HCT116 (cell line): Measurements from ENCODE around the gene MBD5. TPM values are rescaled to one million over a fixed set of nuclear protein-coding genes. Genes with fewer than 3 reads are reported as not detected.

Experiments
- ATAC-seq: fragments of 200-7000 bp; cut with Tn5 transposase; 2 replicates; pipeline ENCODE4 v1.9.1; 2020; ENCODE audit warnings: mild to moderate bottlenecking, moderate library complexity
- BruUV-seq: library from RNA; stranded (reverse); fragments of 400-500 nt; replicated peaks from 2 replicates; lab custom pipeline; 2021; lab: Mats Ljungman, UMichigan
- CTCF ChIA-PET: fragments of 300-600 bp; sonication (Branson Sonifier 250); formaldehyde crosslinking; loops from one replicate; lab custom pipeline; 2021; ENCODE audit warnings: antibody characterized with exemption; lab: Charles Lee
- POLR2A ChIA-PET: fragments of 300-600, 350-600 bp; sonication (Branson Sonifier 250); formaldehyde crosslinking; loops from one replicate; lab custom pipeline; 2021; ENCODE audit warnings: antibody characterized with exemption; lab: Charles Lee
- RAD21 ChIA-PET, 2 experiments: fragments of 300-600 bp; sonication (Branson Sonifier 250); formaldehyde crosslinking; loops; one replicate each; lab custom pipeline; 2023; ENCODE audit warnings: low total read pairs in 2 of 2; ENCODE audit not compliant: uncharacterized antibody in 2 of 2, unreplicated experiment in 2 of 2, low non-redundant PET in 1 of 2; lab: Charles Lee
- DNase-seq: peaks from one replicate; pipeline ENCODE4 v3.0.0-alpha.2; 2010; ENCODE audit warnings: low read depth, low spot score
- H2AFZ ChIP-seq: fragments of 200-600 bp; shearing (Covaris generic), sonication (generic); 2 replicates; pipeline ENCODE4 v1.6.1; 2017; ENCODE audit warnings: low read depth, mixed run types, mixed read lengths, antibody characterized with exemption, low read length; ENCODE audit not compliant: poor library complexity, severe bottlenecking
- H3K27ac ChIP-seq: 2 replicates; pipeline ENCODE4 v1.5.1; 2012; ENCODE audit warnings: low read depth, low read length
- H3K27me3 ChIP-seq: fragments of 200-600 bp; sonication (generic); 2 replicates; pipeline ENCODE4 v1.6.1; 2016; ENCODE audit warnings: mixed run types, low read length, mixed read lengths; ENCODE audit not compliant: insufficient read depth
- H3K36me3 ChIP-seq, 2 experiments: fragments of 200-500 bp in 1 of 2; fragments of 200-600 bp in 1 of 2; sonication (Bioruptor generic) in 1 of 2; sonication (generic) in 1 of 2; 2 replicates each; pipeline versions ENCODE4 v1.5.1 to v1.6.1; 2014 to 2016; ENCODE audit warnings: low read length in 2 of 2, inconsistent platforms in 1 of 2, mixed read lengths in 1 of 2, mixed run types in 1 of 2; ENCODE audit not compliant: insufficient read depth in 2 of 2, control insufficient read depth in 1 of 2
- H3K4me1 ChIP-seq, 2 experiments: fragments of 200-600 bp in 1 of 2; sonication (generic) in 1 of 2; 2 replicates each; pipeline versions ENCODE4 v1.5.1 to v1.6.1; 2012 to 2017; ENCODE audit warnings: low read length in 2 of 2, inconsistent platforms in 1 of 2, mild to moderate bottlenecking in 1 of 2, mixed read lengths in 1 of 2, mixed run types in 1 of 2, moderate library complexity in 1 of 2; ENCODE audit not compliant: insufficient read depth in 2 of 2, control insufficient read depth in 1 of 2
- H3K4me2 ChIP-seq: fragments of 200-600 bp; sonication (generic); 2 replicates; pipeline ENCODE4 v1.6.1; 2017; ENCODE audit warnings: mixed run types, low read length, mixed read lengths
- H3K4me3 ChIP-seq, 2 experiments: fragments of 200-600 bp in 1 of 2; sonication (generic) in 1 of 2; replicated peaks in 1 of 2; 2 replicates each; pipeline ENCODE4 v1.5.1; 2011 to 2016; ENCODE audit warnings: low read length in 2 of 2, control low read depth in 1 of 2, low read depth in 1 of 2, mild to moderate bottlenecking in 1 of 2, mixed read lengths in 1 of 2, mixed run types in 1 of 2
- H3K79me2 ChIP-seq: fragments of 200-600 bp; sonication (generic); 2 replicates; pipeline ENCODE4 v1.6.1; 2017; ENCODE audit warnings: mild to moderate bottlenecking, mixed run types, low read length, moderate library complexity, mixed read lengths; ENCODE audit not compliant: insufficient read depth
- H3K9ac ChIP-seq: fragments of 200-600 bp; sonication (generic); 2 replicates; pipeline ENCODE4 v1.6.1; 2016; ENCODE audit warnings: low read length, mixed read lengths
- H3K9me2 ChIP-seq: fragments of 200-600 bp; sonication (generic), shearing (Covaris generic); 2 replicates; pipeline ENCODE4 v1.6.1; 2017; ENCODE audit warnings: mixed run types, mild to moderate bottlenecking, moderate library complexity; ENCODE audit not compliant: insufficient read depth
- H3K9me3 ChIP-seq, 2 experiments: fragments of 200-500 bp in 1 of 2; fragments of 200-600 bp in 1 of 2; sonication (Bioruptor generic) in 1 of 2; sonication (generic) in 1 of 2; 2 replicates each; pipeline ENCODE4 v1.6.1; 2014 to 2017; ENCODE audit warnings: low read length in 2 of 2, mixed read lengths in 2 of 2, inconsistent platforms in 1 of 2, low read depth in 1 of 2, mild to moderate bottlenecking in 1 of 2, mixed run types in 1 of 2, moderate library complexity in 1 of 2; ENCODE audit not compliant: control insufficient read depth in 1 of 2, insufficient read depth in 1 of 2
- H4K20me1 ChIP-seq: fragments of 200-600 bp; sonication (generic), shearing (Covaris generic); 2 replicates; pipeline ENCODE4 v1.6.1; 2017; ENCODE audit warnings: mixed run types, mild to moderate bottlenecking, moderate library complexity; ENCODE audit not compliant: insufficient read depth
- CEBPB ChIP-seq: IDR thresholded peaks from 2 replicates; pipeline ENCODE4 v1.6.1; 2012; ENCODE audit warnings: low read depth
- EZH2 ChIP-seq: fragments of 200-600 bp; sonication (generic); IDR thresholded peaks from 2 replicates; pipeline ENCODE4 v1.6.1; 2017; ENCODE audit warnings: antibody characterized with exemption, mixed run types
- POLR2AphosphoS5 ChIP-seq: IDR thresholded peaks from 2 replicates; pipeline ENCODE4 v1.6.1; 2011; ENCODE audit warnings: mild to moderate bottlenecking, low read depth, low read length, moderate library complexity
- RAD21 ChIP-seq: IDR thresholded peaks from 2 replicates; pipeline ENCODE4 v1.6.1; 2012; ENCODE audit warnings: low read depth, mild to moderate bottlenecking
- intact Hi-C: fragments of 100-400 bp; cut with micrococcal nuclease; formaldehyde crosslinking; loops from 2 replicates; pipeline ENCODE4 v1.10.0; 2022
- total RNA-seq: library from RNA; stranded (reverse); gene quantifications from one replicate; pipeline ENCODE4 v1.2.1, GENCODE V29; 2021; ENCODE audit not compliant: unreplicated experiment
- TF ChIP-seq, protein P1 (sequence below): IDR thresholded peaks from 2 replicates; pipeline ENCODE4 v1.6.1; 2012; ENCODE audit warnings: low read depth

The MBD5 gene
- total RNA-seq, 1 experiment from 2014 or later = 20.5 TPM

DNA sequence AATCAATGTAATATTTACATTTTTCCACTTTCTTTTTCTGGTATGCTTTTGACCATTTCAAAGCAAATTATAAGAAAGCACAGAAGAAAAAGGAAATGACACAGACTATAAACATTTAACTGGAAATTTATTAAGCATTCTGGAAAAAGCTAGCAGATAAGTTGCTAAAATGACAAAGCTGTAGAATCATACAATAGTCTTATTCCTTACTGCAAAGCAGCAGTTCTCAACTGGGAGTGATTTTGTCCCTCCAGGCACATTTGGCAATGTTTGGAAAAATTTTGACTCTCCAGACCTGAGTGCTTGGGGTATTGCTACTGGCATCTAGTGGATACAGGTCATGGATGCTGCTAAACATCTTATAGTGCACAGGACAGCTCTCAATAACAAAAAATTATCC lies 75.1 kb downstream of the MBD5 start (continued):
- TF ChIP-seq, protein P1, sequence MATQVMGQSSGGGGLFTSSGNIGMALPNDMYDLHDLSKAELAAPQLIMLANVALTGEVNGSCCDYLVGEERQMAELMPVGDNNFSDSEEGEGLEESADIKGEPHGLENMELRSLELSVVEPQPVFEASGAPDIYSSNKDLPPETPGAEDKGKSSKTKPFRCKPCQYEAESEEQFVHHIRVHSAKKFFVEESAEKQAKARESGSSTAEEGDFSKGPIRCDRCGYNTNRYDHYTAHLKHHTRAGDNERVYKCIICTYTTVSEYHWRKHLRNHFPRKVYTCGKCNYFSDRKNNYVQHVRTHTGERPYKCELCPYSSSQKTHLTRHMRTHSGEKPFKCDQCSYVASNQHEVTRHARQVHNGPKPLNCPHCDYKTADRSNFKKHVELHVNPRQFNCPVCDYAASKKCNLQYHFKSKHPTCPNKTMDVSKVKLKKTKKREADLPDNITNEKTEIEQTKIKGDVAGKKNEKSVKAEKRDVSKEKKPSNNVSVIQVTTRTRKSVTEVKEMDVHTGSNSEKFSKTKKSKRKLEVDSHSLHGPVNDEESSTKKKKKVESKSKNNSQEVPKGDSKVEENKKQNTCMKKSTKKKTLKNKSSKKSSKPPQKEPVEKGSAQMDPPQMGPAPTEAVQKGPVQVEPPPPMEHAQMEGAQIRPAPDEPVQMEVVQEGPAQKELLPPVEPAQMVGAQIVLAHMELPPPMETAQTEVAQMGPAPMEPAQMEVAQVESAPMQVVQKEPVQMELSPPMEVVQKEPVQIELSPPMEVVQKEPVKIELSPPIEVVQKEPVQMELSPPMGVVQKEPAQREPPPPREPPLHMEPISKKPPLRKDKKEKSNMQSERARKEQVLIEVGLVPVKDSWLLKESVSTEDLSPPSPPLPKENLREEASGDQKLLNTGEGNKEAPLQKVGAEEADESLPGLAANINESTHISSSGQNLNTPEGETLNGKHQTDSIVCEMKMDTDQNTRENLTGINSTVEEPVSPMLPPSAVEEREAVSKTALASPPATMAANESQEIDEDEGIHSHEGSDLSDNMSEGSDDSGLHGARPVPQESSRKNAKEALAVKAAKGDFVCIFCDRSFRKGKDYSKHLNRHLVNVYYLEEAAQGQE = no peak
- TF ChIP-seq RAD21 = no peak
- TF ChIP-seq POLR2AphosphoS5 = no peak
- no peak for TF ChIP-seq EZH2

DNA sequence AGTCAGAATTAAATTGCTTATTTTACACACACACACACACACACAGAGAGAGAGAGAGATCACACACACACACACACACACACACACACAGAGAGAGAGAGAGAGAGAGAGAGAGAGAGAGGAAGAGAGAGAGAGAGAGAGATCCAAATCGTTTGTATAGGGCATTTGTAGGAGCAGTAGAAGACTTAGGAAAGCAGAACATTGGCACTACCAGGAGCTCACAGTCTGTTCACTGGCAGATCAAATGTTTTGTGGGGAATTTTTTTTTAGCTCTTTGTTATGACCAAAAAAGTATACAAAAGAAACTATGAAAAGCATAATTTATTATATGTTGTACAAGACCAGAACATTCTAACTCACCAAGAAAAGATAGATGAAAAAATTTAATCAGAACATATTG lies 81.8 kb downstream of the MBD5 start:
- Histone ChIP-seq H3K36me3 (no peaks in the 10 kb centered on the region), H3K4me3 (no peak overlapping the region), H3K9me3 (no peaks in the 10 kb centered on the region), H3K79me2 (no peaks in the 10 kb centered on the region), H3K9ac (no peak overlapping the region), H2AFZ (no peak overlapping the region), H3K4me2 (no peak overlapping the region), H3K27me3 (no peaks in the 10 kb centered on the region), H3K4me1 (no peaks in the 10 kb centered on the region), H3K9me2 (no peaks in the 10 kb centered on the region), H4K20me1 (no peaks in the 10 kb centered on the region), H3K27ac (no peak overlapping the region)
- ChIA-PET POLR2A (no interaction called here), RAD21 (no interaction called here), CTCF (no interaction called here)
- TF ChIP-seq CEBPB = no peak
- intact Hi-C loops = no loop called here
- no TSS peak for BruUV-seq
- ATAC-seq (no peak), DNase-seq (no peak)
